NCI-H1436 (cell line): Measurements from ENCODE around the gene LAGE3.
A peak's percentile ranks its signal among the peaks of the same experiment; 100 is the strongest.

ENCODE experiments used
- DNase-seq: peaks from one replicate; lab custom pipeline; 2025; lab: John Stamatoyannopoulos, UW

Gene LAGE3

DNA sequence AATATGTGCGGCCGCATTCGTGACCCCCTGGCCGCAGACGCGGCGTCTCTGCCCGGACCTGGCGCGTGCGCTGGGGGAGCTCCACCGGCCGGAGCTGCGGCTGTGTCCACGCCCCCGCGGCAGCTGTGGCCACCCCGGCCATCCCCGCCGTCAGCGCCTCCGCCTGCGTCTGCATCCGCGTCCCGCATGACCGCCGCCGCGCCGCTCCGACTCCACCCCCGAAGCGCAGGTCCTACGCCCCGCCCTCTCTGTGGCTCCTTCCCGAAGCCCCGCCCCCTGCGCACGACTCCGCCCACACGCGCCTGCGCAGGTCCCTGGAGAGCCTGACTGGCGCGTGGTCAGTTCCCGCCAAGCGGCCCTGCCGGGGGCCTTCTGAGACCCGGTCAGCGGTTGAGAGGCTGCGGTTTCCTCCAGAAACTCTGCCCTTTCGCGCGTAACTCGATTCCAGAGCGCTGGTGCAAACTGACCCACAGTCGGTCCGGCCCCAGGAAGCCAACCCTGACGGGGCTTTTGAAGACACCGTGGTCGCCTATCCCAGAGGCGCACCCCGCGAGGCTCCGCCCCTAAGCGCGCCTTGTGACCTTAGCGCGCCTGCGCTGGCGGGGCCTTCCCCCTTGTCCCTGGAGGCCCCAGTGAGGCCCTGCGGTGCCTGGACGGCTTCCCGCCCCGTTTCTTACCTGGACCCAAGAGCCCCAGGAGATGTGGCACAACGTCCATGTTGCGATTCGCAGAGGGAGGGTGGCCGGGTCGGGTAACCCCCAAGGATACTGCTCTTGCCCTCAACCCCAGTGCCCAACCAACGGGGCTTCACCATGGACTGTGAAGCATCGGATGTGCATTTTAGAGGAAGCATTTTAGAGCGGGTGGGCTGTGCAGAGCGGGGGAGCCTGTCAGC is at the start of gene LAGE3:
Gene LAGE3 (minus strand): TSS at position 554 of the 895 bp plus-strand sequence. CDS start 366 bp downstream, at position 188.
- DNase-seq, result peak; percentile 93

DNA sequence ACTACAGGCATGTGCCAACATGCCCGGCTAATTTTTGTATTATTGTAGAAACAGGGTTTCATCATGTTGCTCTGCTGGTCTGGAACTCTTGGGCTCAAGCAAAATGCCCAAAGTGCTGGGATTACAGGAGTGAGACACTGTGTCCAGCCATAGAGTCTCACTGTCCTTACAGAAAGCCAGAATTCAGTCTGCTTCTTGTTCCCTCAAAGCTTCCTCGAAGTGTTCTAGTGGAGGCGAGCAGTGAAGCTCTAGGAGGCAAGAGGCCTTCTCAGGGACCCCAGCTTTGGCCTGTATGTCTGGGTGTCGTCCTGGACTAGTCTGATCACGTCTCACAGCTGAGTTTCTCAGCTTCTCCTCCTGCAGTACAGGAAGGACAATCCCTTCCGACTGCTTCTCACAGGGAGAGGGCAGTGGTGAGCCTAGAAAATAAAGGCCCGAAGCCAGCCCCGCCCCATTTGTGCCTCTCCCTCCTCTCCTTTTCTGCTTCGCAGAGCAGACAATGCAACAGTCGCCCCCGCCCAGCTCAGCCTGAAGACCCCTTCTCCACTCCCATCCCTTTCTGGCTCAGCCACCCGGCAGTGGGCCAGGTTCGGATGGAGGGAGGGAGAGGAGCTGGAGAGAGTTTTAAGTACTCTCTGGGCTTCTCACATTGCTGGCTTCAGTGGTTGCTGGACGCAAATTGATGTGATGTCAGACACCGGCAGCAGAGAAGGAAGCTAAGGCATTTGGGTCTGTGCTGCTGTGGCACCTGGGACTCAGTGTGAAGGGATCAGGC is 48.0 kb upstream of the LAGE3 start:
- peak; percentile 77 for DNase-seq

- no peak for DNase-seq
Observed at GRCh38 chrX:154525606-154526490, 46.8 kb upstream of the LAGE3 start.

DNA sequence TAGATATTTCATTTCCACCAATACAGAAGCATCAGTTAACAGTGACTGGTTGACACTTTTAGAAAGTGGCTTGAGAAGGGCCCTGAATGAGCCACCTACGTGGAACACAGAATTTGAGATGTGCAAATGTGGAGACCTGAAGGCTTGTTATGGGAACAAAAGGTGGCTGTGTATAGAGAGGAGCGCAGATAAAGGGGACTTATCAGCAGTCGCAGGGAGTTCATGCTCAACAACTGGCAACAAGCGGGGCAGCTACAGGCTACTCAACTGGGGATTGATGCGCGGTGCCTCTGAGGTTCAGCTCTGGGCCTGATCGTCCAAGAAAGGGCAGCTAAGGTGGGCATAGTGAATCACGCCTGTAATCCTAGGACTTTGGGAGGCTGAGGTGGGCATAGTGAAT is 40.3 kb upstream of the LAGE3 start:
- no peak for DNase-seq

GRCh38 chrX:154517101-154517781 is 38.2 kb upstream of the LAGE3 start:
- no peak for DNase-seq

DNA sequence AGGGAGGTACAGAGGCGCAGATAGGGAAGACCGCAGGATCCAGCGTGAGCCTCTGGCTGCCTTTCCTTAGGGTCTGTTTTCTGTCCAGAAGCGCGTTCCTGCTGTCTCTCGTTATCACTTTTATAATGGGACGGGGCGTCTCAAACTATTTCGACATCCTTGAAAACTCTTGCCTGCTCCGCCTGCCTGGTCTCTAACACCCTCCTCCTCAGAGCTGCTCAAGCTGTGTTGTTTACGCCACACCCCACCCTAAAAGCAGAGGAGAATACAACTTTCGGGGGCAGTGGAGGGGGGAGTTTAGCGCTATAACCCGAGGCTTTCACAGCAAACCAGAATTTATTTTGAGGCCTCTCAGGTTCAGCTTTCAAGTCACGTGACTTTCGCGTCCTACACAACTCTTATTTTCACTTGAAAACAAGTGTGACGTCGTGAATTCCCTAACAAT is 37.6 kb upstream of the LAGE3 start:
- DNase-seq, result no peak

DNA sequence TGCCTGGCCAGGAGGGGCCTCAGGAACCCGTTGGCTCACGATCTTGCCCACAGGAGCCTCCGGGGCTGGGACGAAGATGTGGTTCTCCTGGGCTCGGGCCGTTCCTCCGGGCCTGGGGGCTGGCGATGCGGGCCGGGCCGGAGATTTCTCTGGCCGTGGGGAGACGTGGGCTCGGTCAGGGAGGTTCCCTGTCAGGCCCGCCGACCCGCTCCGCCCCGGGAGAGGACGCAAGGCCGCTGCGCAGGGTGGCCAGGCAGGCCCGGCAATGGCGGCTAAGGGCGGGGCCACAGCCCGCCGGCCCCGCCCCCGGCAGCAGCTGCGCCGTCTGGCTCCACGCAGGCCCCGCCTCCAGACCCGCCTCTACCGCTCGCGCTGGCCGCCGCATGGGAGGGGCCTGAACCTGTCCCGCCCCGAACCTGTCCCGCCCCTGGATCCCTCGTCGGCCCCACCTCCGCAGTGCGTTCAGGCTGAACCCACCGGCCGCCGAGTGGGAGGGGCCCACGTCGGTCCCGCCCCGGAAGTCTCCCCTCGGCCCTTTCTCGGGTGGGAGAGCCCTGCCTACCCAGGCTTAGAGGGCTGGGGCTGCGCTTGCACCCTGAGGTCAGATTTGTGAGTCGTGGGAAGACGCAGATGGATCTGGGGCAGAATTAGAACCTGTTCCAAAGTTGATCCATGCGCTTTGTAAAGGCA is 37.0 kb upstream of the LAGE3 start, which contains the start of gene FAM3A:
Gene FAM3A (minus strand): TSS at position 267 of the 690 bp plus-strand sequence. CDS start 460 bp downstream, outside the sequence.
- peak; percentile 91 for DNase-seq

- no peak for DNase-seq
Observed at GRCh38 chrX:154515090-154515965, 36.2 kb upstream of the LAGE3 start.

DNA sequence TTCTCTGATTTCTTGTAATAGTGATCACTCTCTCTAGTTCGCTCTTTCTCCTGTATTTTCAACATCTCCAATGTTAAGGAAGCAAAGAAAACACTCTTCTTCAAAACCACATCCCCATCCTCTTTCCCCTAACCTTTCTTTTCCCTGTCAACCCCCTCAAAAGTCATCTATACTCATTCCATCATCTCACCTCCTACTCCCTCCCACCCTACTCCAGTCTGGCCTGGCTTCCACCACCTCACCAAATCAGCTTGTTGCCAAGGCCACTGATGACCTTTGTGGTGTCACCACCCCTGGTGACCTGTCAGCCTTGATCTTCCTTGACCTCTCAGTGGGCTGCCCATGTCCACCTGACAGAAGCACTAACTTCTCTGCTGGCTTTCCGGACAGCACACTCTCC is 34.6 kb upstream of the LAGE3 start:
- no peak for DNase-seq

DNA sequence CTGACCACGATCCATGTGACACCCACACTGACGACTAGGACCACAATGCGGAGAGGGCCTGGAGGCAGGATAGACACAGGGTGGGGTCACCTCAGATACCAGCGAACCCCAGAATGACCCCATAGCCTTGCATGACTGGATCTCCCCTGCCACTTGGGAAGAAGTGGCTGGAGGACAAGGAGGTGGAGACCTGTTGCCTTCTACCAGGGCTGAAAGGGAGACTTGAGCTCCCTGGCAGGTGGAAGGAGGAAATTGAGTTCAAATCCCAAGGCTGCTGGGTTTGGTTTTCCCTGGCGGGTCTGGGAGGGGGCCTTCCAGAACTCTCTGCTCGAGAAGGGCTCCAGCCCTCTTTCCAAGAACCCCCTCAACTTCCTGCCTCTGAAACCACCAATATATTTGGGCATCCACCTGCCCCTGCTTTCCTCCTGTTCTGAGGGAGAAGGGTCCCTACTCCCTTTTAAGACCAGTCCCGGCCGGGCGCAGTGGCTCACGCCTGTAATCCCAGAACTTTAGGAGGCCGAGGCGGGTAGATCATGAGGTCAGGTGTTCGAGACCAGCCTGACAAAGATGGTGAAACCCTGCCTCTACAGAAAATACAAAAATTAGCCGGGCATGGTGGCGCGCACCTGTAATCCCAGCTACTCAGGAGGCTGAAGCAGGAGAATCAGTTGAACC is 33.9 kb upstream of the LAGE3 start:
- DNase-seq, result no peak

DNA sequence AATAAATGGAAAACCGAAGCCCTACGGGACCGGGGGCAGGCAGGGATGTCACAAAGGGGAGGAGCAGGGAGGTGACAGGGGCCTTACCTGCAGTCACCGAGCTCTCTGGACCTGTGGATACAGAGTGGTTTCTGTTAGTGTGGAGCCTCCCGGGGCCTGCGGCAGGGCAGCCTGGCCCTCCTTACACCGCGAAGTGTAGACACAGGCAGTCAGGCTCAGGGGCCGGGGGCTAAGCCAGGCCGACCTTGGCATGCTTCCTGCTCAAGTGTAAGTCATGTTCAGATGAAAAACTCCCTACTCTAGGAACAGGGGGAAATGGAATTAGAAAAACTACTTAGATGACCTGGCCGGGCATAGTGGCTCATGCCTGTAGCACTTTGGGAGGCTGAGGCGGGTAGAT is 32.7 kb upstream of the LAGE3 start:
- no peak for DNase-seq

DNA sequence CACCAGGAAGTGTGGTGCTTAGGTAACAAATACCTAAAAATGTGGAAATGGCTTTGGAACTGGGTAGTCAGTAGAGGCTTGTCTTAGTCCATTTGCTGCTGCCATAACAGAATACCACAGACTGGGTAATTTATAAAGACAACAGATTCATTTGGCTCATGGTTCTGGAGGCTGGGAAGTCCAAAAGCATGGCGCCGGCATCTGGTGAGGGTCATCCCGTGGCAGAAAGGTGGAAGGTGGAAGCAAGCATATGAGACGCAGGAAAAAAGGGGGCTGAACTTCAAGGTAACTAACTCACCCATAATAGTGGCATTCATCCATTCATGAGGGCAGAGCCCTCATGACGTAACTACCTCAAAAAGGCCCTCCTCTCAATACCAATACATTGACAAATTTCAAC is 30.4 kb upstream of the LAGE3 start:
- DNase-seq, result no peak

DNA sequence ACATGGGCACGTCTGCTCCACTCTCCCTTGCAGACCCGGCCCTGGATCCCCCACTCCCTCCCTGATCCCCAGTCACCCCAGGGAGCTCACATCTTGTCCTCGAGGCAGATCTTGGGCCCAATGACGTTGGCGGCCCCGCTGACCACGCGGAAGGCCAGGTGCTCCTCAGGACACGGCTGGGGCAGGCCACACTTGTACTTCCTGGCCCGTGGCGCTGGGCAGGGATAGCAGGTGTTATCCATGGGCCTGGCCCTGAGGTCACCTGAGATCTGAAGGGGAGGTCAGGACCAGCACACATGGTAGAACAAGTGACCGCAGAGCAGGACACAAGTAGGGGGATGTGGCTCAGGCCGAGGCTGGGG is 29.3 kb upstream of the LAGE3 start:
- no peak for DNase-seq

- DNase-seq, result no peak
Observed at GRCh38 chrX:154507673-154508383, 28.7 kb upstream of the LAGE3 start.

DNA sequence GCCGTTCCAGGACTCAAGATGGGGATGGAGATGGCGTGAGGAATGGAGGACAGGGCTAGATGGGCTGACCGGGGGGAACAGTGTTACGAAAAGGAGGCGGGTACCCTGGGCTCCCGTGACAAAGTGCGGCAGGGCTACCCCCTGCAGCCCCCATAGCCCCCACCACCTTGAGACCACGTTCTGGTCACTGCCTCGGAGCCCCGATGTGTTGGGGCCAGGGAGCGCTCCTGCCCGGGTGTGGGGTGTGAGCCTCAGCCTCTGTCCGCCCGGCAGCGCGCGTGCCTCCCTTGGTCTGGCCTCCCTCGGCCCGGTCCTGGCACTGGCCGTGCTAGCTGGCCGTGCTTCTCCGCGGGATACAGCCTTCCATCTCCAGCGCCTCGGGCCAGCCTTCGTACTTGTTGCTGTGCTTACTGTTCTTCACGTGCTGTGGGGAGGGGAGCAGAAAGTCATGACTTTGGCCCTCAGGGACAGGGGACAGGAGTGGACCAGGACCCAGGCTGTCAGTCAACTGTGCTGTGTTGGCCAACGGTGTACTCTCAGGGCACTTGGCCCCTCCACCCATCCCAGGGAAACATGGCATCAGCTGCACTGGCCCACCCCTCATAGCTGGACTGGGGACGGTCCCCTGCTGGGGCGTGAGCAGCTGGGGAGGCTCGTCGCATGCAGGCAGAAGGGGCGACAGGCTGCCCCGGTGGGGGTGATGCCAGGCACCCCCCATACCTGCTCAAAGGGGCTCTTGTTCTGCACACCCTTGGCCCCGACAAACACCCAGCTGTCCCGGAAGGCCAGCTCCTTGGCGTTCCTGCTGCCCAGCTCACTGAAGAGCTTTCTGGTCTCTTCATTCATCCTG is 27.6 kb upstream of the LAGE3 start:
- DNase-seq, result no peak

DNA sequence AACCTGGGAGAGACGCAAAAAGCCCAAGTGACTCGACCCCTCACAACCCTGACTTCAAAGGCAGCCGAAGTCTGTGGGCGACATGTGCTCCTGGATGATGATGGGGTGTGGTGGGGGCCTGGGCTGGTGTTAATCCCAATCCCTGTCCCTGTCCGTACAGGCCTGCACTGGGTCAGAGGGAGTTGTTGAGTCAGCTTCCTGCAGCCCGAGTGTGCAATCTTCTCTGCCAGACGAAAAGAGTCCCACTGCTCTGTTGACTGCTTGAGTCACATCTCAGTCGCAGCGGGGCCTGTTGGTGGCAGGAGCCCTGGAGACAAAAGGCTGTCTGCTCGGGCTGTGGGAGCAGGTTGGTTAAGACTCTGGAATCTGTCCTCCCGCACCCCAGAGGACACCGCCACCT is 26.7 kb upstream of the LAGE3 start:
- DNase-seq, result no peak

DNA sequence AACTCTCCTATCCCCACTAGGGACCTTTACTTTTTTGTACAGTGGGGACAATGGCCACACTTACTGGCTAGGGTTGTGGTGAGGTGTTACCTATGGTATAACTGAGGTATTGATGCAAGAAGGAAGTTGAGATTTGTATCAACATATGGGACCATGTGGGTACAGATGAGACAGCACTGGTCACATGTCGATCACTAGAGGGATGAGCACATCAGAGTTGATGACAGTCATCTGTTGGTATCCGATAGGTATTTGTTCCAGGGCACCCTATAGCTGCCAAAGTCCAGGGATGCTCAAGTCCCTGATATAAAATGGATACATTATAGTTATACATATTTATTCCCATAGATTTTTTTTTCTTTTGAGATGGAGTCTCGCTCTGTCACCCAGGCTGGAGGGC is 23.9 kb upstream of the LAGE3 start:
- no peak for DNase-seq

DNA sequence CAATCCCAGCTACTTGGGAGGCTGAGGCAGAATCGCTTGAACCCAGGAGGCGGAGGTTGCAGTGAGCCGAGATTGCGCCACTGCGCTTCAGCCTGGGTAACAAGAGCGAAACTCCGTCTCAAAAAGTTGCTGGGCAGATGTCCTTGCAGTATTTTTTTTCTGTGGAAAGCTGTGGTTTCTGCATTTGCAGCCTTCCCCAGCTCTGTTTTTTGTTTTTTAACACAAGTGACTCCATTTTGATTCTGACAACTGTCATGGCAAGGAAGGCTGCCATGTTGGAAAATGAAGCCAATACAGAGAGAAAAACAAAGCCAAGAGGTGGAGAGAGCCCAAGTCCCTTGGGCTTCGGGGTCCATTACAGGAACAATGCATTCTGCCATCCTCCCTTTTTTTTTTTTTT is 23.0 kb upstream of the LAGE3 start:
- DNase-seq, result no peak
